ENCODE measurements around the gene SERF2. TPM values are rescaled to one million over a fixed set of nuclear protein-coding genes. Genes with fewer than 3 reads are reported as not detected.

Gene SERF2
- total RNA-seq, 4 donors from 2014 or later = 647 to 897 (median 711) TPM

- Histone ChIP-seq H3K9me3 (no peaks in the 10 kb centered on the region), H3K4me3 (peak overlapping the region; percentile 55 to 76 (median 67)), H3K27ac (peak overlapping the region; percentile 85 to 98 (median 90)), H3K4me1 (peaks cover 0 to 15% (median 3%) of the 10 kb centered on the region in 4 donors), H3K27me3 (no peaks in the 10 kb centered on the region), H3K36me3 (peaks cover 0 to 23% (median 0%) of the 10 kb centered on the region in 3 donors)
- TF ChIP-seq CTCF (IDR thresholded peaks at IDR 0.05) (peak; percentile 71 to 88 (median 81)), POLR2A (IDR thresholded peaks at IDR 0.05) (peak in 1 of 2 donors; percentile 33)
- DNase-seq = peak; percentile 77 to 91 (median 91)
These were observed 14.7 kb upstream of the SERF2 start for GRCh38 chr15:43777267-43777914.

- DNase-seq = no peak
- no peaks in the 10 kb centered on the region for H3K27me3 ChIP-seq
- H3K36me3 ChIP-seq = peaks cover 0 to 7% (median 0%) of the 10 kb centered on the region in 3 donors
- TF ChIP-seq CTCF (IDR thresholded peaks at IDR 0.05) (no peak), POLR2A (IDR thresholded peaks at IDR 0.05) (no peak)
- peaks cover 0 to 15% (median 3%) of the 10 kb centered on the region in 4 donors for H3K4me1 ChIP-seq
- no peaks in the 10 kb centered on the region for H3K9me3 ChIP-seq
- H3K4me3 ChIP-seq = no peak overlapping the region
- no peak overlapping the region for H3K27ac ChIP-seq
These were observed 13.1 kb upstream of the SERF2 start for GRCh38 chr15:43779016-43779415.

- peak overlapping the region in 2 of 4 donors; percentile 68 to 90 for H3K27ac ChIP-seq
- no peak for TF ChIP-seq CTCF (IDR thresholded peaks at IDR 0.05)
- H3K4me3 ChIP-seq = no peak overlapping the region
- H3K9me3 ChIP-seq = no peaks in the 10 kb centered on the region
- H3K27me3 ChIP-seq = no peaks in the 10 kb centered on the region
- no peak for DNase-seq
- peaks cover 2 to 14% (median 6%) of the 10 kb centered on the region in 4 donors for H3K4me1 ChIP-seq
- peaks cover 0 to 12% (median 0%) of the 10 kb centered on the region in 3 donors for H3K36me3 ChIP-seq
These were observed 2.7 kb upstream of the SERF2 start for GRCh38 chr15:43789409-43789808.

GRCh38 chr15:43792761-43793476 is 799 bp downstream of the SERF2 start:
- H3K9me3 ChIP-seq = no peaks in the 10 kb centered on the region
- DNase-seq = peak in 2 of 3 donors; percentile 59
- H3K27me3 ChIP-seq = no peaks in the 10 kb centered on the region
- peaks cover 0 to 36% (median 0%) of the 10 kb centered on the region in 3 donors for H3K36me3 ChIP-seq
- H3K4me1 ChIP-seq = peaks cover 2 to 35% (median 7%) of the 10 kb centered on the region in 4 donors
- TF ChIP-seq CTCF (IDR thresholded peaks at IDR 0.05) = peak in 3 of 6 experiments; percentile 13 to 26 (median 22)
- peak in 1 of 2 donors; percentile 27 for TF ChIP-seq POLR2A (IDR thresholded peaks at IDR 0.05)
- peak overlapping the region; percentile 90 to 100 (median 94) for H3K27ac ChIP-seq
- H3K4me3 ChIP-seq = peak overlapping the region; percentile 67 to 95 (median 86)

GRCh38 chr15:43793647-43794046 is 1.5 kb downstream of the SERF2 start:
- Histone ChIP-seq H3K27me3 (no peaks in the 10 kb centered on the region), H3K36me3 (peaks cover 0 to 36% (median 0%) of the 10 kb centered on the region in 3 donors), H3K4me1 (peaks cover 2 to 42% (median 7%) of the 10 kb centered on the region in 4 donors), H3K4me3 (peak overlapping the region in 2 of 4 donors; percentile 67 to 95), H3K9me3 (no peaks in the 10 kb centered on the region), H3K27ac (peak overlapping the region; percentile 90 to 100 (median 94))
- no peak for DNase-seq
- TF ChIP-seq POLR2A (IDR thresholded peaks at IDR 0.05) (no peak), CTCF (IDR thresholded peaks at IDR 0.05) (no peak)
